H1 (cell line): ENCODE data around the gene ADAMTS9. TPM values are rescaled to one million over a fixed set of nuclear protein-coding genes. Genes with fewer than 3 reads are reported as not detected.

Experiments used
- CBX8 ChIP-seq: fragments of 300-800, 300-1000 bp; sonication (generic); IDR thresholded peaks from 2 replicates; pipeline ENCODE4 v1.7.1; 2016; ENCODE audit warnings: low read depth, low read length, borderline replicate concordance
- CTBP2 ChIP-seq: IDR thresholded peaks from 2 replicates; pipeline ENCODE4 v1.7.0; 2011; ENCODE audit warnings: borderline replicate concordance, mild to moderate bottlenecking, moderate library complexity, mixed read lengths, low read length; ENCODE audit not compliant: insufficient read depth, insufficient read length
- POU5F1 ChIP-seq: IDR thresholded peaks from 2 replicates; pipeline ENCODE4 v1.6.1; 2011; ENCODE audit warnings: low read depth, mild to moderate bottlenecking, low read length, moderate library complexity
- polyA plus RNA-seq, 7 experiments: library from polyadenylated mRNA; depleted of rRNA in 3 of 7; stranded (reverse) in 5 of 7; unstranded in 2 of 7; fragments of >200 nt in 5 of 7; fragments of 200-250 nt in 2 of 7; gene quantifications; 1 replicate in 5 of 7; 2 replicates in 1 of 7; 4 replicates in 1 of 7; pipeline versions ENCODE4 v1.2.1 to v1.2.3, GENCODE V29; 2011 to 2013; ENCODE audit warnings: missing spikeins in 2 of 7, mixed read lengths in 2 of 7
- total RNA-seq: library from RNA; stranded (reverse); fragmentation: NEBNext Ultra II Directional; extraction: Animal tissue kit (Norgen Biotek cat#: 25700); gene quantifications from 2 replicates; pipeline ENCODE4 v1.2.1, GENCODE V29; 2021
- TF ChIP-seq, protein P1 (sequence below): fragments of 300-600 bp; sonication (generic); IDR thresholded peaks from 2 replicates; pipeline ENCODE4 v1.7.1; 2012; ENCODE audit warnings: low read length, moderate library complexity, mild to moderate bottlenecking, inconsistent platforms; ENCODE audit not compliant: insufficient replicate concordance

Gene ADAMTS9
- total and polyA plus RNA-seq, 2 of the 8 experiments (the other 6 are each of a cell fraction or from before 2014, with no cell fraction given) = 0.20 to 0.41 TPM

- TF ChIP-seq CBX8 (no peak), POU5F1 (no peak), CTBP2 (no peak)
- TF ChIP-seq, protein P1, sequence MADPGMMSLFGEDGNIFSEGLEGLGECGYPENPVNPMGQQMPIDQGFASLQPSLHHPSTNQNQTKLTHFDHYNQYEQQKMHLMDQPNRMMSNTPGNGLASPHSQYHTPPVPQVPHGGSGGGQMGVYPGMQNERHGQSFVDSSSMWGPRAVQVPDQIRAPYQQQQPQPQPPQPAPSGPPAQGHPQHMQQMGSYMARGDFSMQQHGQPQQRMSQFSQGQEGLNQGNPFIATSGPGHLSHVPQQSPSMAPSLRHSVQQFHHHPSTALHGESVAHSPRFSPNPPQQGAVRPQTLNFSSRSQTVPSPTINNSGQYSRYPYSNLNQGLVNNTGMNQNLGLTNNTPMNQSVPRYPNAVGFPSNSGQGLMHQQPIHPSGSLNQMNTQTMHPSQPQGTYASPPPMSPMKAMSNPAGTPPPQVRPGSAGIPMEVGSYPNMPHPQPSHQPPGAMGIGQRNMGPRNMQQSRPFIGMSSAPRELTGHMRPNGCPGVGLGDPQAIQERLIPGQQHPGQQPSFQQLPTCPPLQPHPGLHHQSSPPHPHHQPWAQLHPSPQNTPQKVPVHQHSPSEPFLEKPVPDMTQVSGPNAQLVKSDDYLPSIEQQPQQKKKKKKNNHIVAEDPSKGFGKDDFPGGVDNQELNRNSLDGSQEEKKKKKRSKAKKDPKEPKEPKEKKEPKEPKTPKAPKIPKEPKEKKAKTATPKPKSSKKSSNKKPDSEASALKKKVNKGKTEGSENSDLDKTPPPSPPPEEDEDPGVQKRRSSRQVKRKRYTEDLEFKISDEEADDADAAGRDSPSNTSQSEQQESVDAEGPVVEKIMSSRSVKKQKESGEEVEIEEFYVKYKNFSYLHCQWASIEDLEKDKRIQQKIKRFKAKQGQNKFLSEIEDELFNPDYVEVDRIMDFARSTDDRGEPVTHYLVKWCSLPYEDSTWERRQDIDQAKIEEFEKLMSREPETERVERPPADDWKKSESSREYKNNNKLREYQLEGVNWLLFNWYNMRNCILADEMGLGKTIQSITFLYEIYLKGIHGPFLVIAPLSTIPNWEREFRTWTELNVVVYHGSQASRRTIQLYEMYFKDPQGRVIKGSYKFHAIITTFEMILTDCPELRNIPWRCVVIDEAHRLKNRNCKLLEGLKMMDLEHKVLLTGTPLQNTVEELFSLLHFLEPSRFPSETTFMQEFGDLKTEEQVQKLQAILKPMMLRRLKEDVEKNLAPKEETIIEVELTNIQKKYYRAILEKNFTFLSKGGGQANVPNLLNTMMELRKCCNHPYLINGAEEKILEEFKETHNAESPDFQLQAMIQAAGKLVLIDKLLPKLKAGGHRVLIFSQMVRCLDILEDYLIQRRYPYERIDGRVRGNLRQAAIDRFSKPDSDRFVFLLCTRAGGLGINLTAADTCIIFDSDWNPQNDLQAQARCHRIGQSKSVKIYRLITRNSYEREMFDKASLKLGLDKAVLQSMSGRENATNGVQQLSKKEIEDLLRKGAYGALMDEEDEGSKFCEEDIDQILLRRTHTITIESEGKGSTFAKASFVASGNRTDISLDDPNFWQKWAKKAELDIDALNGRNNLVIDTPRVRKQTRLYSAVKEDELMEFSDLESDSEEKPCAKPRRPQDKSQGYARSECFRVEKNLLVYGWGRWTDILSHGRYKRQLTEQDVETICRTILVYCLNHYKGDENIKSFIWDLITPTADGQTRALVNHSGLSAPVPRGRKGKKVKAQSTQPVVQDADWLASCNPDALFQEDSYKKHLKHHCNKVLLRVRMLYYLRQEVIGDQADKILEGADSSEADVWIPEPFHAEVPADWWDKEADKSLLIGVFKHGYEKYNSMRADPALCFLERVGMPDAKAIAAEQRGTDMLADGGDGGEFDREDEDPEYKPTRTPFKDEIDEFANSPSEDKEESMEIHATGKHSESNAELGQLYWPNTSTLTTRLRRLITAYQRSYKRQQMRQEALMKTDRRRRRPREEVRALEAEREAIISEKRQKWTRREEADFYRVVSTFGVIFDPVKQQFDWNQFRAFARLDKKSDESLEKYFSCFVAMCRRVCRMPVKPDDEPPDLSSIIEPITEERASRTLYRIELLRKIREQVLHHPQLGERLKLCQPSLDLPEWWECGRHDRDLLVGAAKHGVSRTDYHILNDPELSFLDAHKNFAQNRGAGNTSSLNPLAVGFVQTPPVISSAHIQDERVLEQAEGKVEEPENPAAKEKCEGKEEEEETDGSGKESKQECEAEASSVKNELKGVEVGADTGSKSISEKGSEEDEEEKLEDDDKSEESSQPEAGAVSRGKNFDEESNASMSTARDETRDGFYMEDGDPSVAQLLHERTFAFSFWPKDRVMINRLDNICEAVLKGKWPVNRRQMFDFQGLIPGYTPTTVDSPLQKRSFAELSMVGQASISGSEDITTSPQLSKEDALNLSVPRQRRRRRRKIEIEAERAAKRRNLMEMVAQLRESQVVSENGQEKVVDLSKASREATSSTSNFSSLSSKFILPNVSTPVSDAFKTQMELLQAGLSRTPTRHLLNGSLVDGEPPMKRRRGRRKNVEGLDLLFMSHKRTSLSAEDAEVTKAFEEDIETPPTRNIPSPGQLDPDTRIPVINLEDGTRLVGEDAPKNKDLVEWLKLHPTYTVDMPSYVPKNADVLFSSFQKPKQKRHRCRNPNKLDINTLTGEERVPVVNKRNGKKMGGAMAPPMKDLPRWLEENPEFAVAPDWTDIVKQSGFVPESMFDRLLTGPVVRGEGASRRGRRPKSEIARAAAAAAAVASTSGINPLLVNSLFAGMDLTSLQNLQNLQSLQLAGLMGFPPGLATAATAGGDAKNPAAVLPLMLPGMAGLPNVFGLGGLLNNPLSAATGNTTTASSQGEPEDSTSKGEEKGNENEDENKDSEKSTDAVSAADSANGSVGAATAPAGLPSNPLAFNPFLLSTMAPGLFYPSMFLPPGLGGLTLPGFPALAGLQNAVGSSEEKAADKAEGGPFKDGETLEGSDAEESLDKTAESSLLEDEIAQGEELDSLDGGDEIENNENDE = no peak
- TF ChIP-seq, all 59 proteins: peak for 0
These were observed 139.5 kb downstream of the ADAMTS9 start (continued) for GRCh38 chr3:64548200-64548889.
